IPS DF 6.9 (cell line): ENCODE measurements around the gene CFAP77.

Source experiments
- DNase-seq: peaks from one replicate; pipeline ENCODE4 v3.0.0-alpha.2; 2013; ENCODE audit warnings: low read depth, low spot score
- H3K27ac ChIP-seq: one replicate; pipeline ENCODE4 v1.5.1; 2013; ENCODE audit warnings: low read length, control low read depth
- H3K27me3 ChIP-seq: 2 replicates; pipeline ENCODE4 v1.6.1; 2013; ENCODE audit warnings: mild to moderate bottlenecking, low read length; ENCODE audit not compliant: control insufficient read depth, insufficient read depth
- H3K36me3 ChIP-seq: 2 replicates; pipeline ENCODE4 v1.6.1; 2013; ENCODE audit warnings: low read length; ENCODE audit not compliant: control insufficient read depth, insufficient read depth
- H3K4me1 ChIP-seq: 2 replicates; pipeline ENCODE4 v1.6.1; 2013; ENCODE audit warnings: low read length; ENCODE audit not compliant: control insufficient read depth, insufficient read depth
- H3K4me3 ChIP-seq: 2 replicates; pipeline ENCODE4 v1.5.1; 2013; ENCODE audit warnings: mild to moderate bottlenecking, low read length
- H3K9me3 ChIP-seq: 2 replicates; pipeline ENCODE4 v1.6.1; 2013; ENCODE audit warnings: low read length, inconsistent platforms; ENCODE audit not compliant: control insufficient read depth, insufficient read depth
- WGBS: extraction: QIAGEN DNeasy Blood & Tissue Kit; methylation state at CpG from one replicate; pipeline ENCODE4 v1.1.7; 2013; ENCODE audit warnings: mixed read lengths, missing lambda C conversion rate; ENCODE audit not compliant: insufficient read length, insufficient coverage; 5-methylcytosine and 5-hydroxymethylcytosine counted together

Gene CFAP77

DNA sequence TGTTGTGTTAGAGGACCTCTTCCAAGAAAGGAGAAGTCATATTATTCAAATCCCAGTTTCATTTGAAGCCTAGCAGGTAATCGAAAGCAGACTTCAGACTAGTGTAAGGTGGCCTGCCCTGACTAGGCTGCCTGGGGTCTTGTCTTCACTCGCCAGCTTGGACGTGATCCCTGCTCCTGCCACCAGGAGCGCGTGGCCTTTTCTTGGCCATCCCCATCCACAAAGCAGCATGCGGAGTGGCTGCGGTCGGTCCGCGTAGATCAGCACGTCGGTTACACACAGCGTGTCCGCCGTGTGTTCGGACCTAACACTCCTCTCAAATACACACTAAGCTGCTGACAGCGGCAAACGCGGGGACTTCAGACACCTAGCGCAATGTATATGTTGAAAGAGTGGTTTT is 37.3 kb downstream of the CFAP77 start:
- WGBS, result no CpG with 5 or more reads among the region's 20 CpGs
- no peaks in the 10 kb centered on the region for H3K9me3 ChIP-seq
- H3K4me1 ChIP-seq, result peaks cover 3% of the 10 kb centered on the region; the same call in 1 of the 2 replicates
- H3K4me3 ChIP-seq, result no peak overlapping the region
- DNase-seq, result no peak
- no peak overlapping the region for H3K27ac ChIP-seq
- H3K36me3 ChIP-seq, result no peaks in the 10 kb centered on the region
- H3K27me3 ChIP-seq, result no peaks in the 10 kb centered on the region

DNA sequence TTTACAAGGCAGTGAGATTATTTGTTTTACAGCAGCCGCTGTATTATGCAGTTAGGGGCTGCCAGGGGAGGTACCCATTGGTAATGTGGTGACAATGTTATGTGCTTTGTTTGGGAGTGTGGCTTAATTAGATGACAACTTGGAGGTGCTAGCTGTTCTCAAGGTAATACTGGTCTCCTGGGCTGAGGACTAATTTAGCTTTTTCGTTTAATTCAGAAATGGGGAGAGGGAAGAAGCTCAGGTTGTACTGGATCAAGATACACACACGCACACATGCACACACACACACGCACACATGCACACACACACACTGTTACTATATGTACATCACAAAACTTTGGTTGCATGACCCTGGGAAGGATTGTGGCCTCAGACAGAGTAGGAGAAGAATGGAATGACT is 37.9 kb downstream of the CFAP77 start:
- H3K9me3 ChIP-seq, result no peaks in the 10 kb centered on the region
- H3K4me1 ChIP-seq, result peaks cover 3% of the 10 kb centered on the region; the same call in 1 of the 2 replicates
- H3K4me3 ChIP-seq, result no peak overlapping the region
- no CpG with 5 or more reads among the region's 4 CpGs for WGBS
- H3K27ac ChIP-seq, result no peak overlapping the region
- H3K27me3 ChIP-seq, result no peaks in the 10 kb centered on the region
- H3K36me3 ChIP-seq, result no peaks in the 10 kb centered on the region
- DNase-seq, result no peak

DNA sequence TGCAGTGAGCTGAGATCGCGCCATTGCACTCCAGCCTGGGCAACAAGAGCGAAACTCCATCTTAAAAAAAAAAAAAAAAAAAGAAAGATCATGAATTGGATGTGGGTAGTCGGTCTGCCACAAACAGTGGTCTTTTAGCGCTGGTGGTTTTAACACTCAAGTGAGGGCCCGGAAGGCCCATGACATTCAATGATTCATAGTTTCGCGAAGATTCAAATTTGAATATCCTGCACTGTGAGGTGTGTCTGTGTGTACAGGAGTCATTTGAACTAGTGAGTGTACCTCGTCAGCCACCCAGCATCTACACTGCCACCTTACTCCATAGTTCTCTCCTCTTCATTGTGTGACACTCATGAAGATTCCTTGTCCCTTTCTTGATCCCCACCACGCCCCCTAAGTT is 41.3 kb downstream of the CFAP77 start:
- no peak for DNase-seq
- Histone ChIP-seq H3K9me3 (no peaks in the 10 kb centered on the region), H3K4me1 (peaks cover 3% of the 10 kb centered on the region; the same call in 1 of the 2 replicates), H3K4me3 (no peak overlapping the region), H3K36me3 (no peaks in the 10 kb centered on the region), H3K27ac (no peak overlapping the region), H3K27me3 (no peaks in the 10 kb centered on the region)
- no CpG with 5 or more reads among the region's 10 CpGs for WGBS

DNA sequence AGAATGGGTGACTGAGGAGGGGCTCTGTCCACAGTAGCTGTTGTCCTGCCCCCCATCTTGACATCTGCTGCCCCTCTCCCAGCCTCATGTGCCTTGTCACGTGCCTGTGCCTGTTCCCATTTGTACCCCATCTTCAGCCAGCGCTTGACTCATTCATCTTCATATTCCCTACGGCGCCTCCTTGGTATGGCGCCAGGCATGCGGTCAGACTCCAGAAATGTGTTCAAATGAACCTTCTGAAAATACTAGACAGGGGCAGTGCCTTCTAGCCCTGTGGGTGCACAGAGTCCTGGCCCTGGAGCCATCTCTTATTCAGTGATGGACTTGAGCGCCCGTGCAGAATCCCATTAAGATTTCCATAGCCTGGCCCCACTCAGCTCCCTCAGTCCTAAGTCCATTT is 46.2 kb downstream of the CFAP77 start:
- no peak overlapping the region for H3K27ac ChIP-seq
- no CpG with 5 or more reads among the region's 8 CpGs for WGBS
- H3K4me3 ChIP-seq, result no peak overlapping the region
- H3K4me1 ChIP-seq, result peaks cover 3% of the 10 kb centered on the region; the same call in 1 of the 2 replicates
- DNase-seq, result no peak
- H3K9me3 ChIP-seq, result no peaks in the 10 kb centered on the region
- no peaks in the 10 kb centered on the region for H3K27me3 ChIP-seq
- H3K36me3 ChIP-seq, result no peaks in the 10 kb centered on the region

DNA sequence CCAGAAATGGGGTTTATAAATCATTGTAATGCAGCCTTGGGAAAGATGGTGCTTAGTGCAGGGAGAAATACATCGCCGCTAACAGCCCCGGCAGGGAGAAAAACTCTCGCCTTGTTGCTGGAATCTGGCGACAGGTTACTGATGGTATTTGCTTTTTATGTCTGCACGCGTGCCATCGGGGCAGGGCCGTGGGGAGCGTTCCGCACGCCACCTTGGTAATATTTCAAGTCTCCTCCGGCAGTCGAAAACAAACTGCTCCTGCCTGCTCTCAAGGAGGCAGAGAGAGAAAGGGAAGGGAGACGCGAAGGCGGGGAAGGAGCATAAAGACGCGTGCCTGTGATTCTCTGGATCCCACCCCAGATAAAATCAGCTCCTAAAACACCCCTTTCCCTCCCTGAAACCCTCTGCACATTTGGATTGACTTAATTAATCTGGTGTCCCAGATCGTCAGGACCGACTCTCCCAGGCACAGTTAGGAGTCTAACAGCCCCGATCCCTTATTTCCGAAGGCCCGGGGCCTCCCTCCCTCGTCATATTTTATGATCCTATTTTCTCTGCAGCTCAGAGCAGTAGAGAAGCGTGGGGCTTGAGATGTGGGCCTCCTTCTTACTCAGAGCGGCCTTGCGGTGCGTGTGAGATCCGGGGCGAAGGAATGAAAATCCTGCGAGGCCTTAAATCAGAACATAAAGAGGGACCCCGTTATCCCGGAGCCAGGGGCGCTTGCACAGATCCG is 47.7 kb downstream of the CFAP77 start:
- DNase-seq, result no peak
- Histone ChIP-seq H3K9me3 (no peaks in the 10 kb centered on the region), H3K4me3 (no peak overlapping the region), H3K27ac (no peak overlapping the region), H3K4me1 (peaks cover 3% of the 10 kb centered on the region; the same call in 1 of the 2 replicates), H3K36me3 (no peaks in the 10 kb centered on the region), H3K27me3 (no peaks in the 10 kb centered on the region)
- WGBS, result no CpG with 5 or more reads among the region's 36 CpGs

DNA sequence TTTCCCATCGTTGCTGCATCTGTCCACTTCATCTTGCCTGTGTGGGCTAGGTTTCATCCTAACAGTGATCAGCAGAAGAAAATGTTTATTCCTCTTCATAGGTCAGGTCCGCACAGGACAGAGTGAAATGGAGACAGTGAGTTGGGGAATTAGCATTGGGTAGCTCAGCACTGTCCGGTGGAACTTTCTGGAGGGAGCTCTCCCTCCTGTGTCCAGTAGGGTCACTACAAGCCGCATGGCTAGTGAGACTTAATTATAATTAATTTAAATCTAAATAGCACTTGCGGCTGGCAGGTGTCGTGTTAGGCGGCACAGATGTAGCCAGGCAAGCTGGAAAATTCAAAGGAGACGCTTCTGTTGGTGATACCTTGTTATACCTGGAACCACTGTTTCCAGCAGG is 48.4 kb downstream of the CFAP77 start:
- Histone ChIP-seq H3K27me3 (no peaks in the 10 kb centered on the region), H3K9me3 (no peaks in the 10 kb centered on the region), H3K36me3 (no peaks in the 10 kb centered on the region), H3K4me1 (peaks cover 3% of the 10 kb centered on the region; the same call in 1 of the 2 replicates), H3K4me3 (no peak overlapping the region), H3K27ac (no peak overlapping the region)
- WGBS, result no CpG with 5 or more reads among the region's 8 CpGs
- no peak for DNase-seq

DNA sequence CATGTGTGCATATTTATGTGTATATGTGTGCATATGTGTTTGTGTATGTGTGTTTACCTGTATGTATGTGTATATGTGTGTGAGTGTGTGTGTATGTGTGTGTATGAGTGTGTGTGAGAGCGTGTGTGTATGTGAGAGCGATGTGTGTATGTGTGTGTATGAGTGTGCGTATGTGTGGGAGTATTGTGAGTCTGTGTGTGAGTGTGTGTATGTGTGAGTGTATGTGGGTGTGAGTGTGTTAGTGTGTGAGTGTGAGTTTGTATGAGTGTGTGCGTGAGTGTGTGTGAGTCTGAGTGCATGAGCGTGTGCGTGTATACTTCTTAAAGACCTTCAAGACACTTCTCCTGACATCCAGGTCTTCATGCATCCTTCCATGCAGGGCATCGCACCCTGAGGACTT is 49.6 kb downstream of the CFAP77 start:
- no peak for DNase-seq
- Histone ChIP-seq H3K27me3 (no peaks in the 10 kb centered on the region), H3K36me3 (no peaks in the 10 kb centered on the region), H3K4me1 (peaks cover 3% of the 10 kb centered on the region; the same call in 1 of the 2 replicates), H3K4me3 (no peak overlapping the region), H3K27ac (no peak overlapping the region), H3K9me3 (no peaks in the 10 kb centered on the region)
- 100% methylated on average over 6 of the region's 7 CpGs for WGBS

DNA sequence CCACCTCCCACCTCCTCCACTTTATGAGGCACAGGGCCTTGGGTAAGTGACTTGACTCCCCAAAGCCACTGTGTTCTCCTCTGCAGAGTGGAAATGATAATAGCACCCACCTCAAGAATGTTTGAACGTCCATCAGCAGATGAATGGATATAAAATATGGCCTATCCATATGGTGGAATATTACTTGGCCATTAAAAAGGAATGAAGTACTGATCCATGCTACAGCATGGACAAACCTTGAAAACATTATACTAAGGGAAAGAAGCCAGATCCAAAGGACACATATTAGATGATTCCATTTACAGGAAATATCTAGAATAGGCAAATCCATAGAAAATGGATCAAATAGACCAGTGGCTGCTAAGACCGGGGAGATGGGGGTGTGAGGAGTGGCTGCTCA is 50.2 kb downstream of the CFAP77 start:
- no peaks in the 10 kb centered on the region for H3K27me3 ChIP-seq
- H3K4me1 ChIP-seq, result peaks cover 3% of the 10 kb centered on the region; the same call in 1 of the 2 replicates
- no CpG with 5 or more reads among the region's 2 CpGs for WGBS
- no peak overlapping the region for H3K27ac ChIP-seq
- DNase-seq, result no peak
- no peaks in the 10 kb centered on the region for H3K36me3 ChIP-seq
- H3K4me3 ChIP-seq, result no peak overlapping the region
- H3K9me3 ChIP-seq, result no peaks in the 10 kb centered on the region

DNA sequence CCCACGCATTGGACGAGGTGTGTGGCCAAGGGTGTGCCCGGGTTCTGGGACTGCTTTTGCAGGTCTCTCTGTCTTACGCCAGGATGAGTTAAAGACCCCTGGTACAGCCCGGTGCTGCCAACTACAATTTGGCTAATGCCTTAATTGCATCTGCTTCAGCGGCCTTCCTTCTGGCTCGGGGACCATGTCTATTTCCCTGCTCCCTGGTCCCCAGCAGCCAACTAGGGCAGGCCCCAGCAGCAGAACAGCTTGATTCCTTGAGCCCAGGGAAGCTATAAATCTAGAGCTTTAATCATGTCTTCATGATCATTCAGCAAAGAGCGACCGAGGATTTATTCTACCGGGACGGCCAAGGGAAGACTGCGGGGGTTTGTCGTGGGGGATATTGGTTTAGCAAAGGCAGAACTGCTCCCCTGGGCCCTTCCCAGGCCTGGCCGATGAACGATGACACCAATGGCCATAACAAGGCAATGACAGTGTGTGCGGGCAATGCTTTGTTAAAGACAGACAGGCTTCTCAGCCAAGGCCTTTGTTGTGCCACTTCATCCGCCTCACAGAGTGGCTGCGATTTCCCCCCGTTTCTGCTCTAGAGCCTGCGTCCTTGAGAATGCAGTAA is 51.4 kb downstream of the CFAP77 start:
- WGBS, result no CpG with 5 or more reads among the region's 20 CpGs
- no peak for DNase-seq

DNA sequence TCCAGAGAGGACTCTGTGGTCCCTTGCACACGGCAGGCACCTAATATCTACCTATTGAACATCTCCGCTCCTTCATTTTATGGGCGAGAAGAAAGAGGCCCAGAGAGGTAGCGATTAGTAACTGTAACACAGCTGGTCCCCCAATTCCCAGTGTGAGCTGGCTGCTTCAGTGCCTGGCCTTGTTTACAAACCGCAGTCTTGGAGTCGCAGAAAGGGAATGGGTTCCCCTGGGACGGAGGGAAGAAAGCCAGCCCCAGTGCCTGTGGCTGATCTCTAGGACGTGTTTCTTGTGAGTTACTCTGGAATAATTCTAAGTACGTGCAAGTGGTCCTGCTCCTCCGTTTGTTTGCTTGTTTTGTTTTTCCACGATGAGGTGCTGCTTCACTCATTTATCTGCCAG is 52.0 kb downstream of the CFAP77 start:
- no peak for DNase-seq
- H3K4me3 ChIP-seq, result no peak overlapping the region
- H3K9me3 ChIP-seq, result no peaks in the 10 kb centered on the region
- no CpG with 5 or more reads among the region's 11 CpGs for WGBS
- peaks cover 3% of the 10 kb centered on the region; the same call in 1 of the 2 replicates for H3K4me1 ChIP-seq
- H3K36me3 ChIP-seq, result no peaks in the 10 kb centered on the region
- no peak overlapping the region for H3K27ac ChIP-seq
- no peaks in the 10 kb centered on the region for H3K27me3 ChIP-seq

More for the DNA sequence above, 51.4 kb downstream of the CFAP77 start:
- Histone ChIP-seq H3K9me3 (no peaks in the 10 kb centered on the region), H3K4me1 (peaks cover 3% of the 10 kb centered on the region; the same call in 1 of the 2 replicates), H3K4me3 (no peak overlapping the region), H3K36me3 (no peaks in the 10 kb centered on the region), H3K27me3 (no peaks in the 10 kb centered on the region), H3K27ac (no peak overlapping the region)
